IgD-negative memory B cell (primary cell): Measurements from ENCODE around the gene COX17. TPM values are rescaled to one million over a fixed set of nuclear protein-coding genes. Genes with fewer than 3 reads are reported as not detected.
"Not testable (repeated sequence)": the region's sequence is repeated elsewhere in the genome, so short reads cannot be mapped to it uniquely, and the experiment has no call there.

Experiments
- H3K27ac Mint-ChIP-seq, 3 donors: one replicate each; pipeline ENCODE4 v1.8.0; 2020 to 2022; ENCODE audit warnings: mild to moderate bottlenecking in 3 of 3, mixed read lengths in 3 of 3, moderate library complexity in 1 of 3
- H3K27me3 Mint-ChIP-seq: one replicate; pipeline ENCODE4 v1.8.0; 2021; ENCODE audit warnings: mixed read lengths
- H3K36me3 Mint-ChIP-seq: one replicate; pipeline ENCODE4 v1.8.0; 2020; ENCODE audit warnings: mild to moderate bottlenecking, mixed read lengths
- H3K4me1 Mint-ChIP-seq, 3 donors: one replicate each; pipeline ENCODE4 v1.8.0; 2020 to 2022; ENCODE audit warnings: mixed read lengths in 3 of 3, mild to moderate bottlenecking in 1 of 3
- H3K4me3 Mint-ChIP-seq, 4 donors: one replicate each; pipeline ENCODE4 v1.8.0; 2020 to 2022; ENCODE audit warnings: mild to moderate bottlenecking in 4 of 4, mixed read lengths in 4 of 4, moderate library complexity in 3 of 4
- H3K9me3 Mint-ChIP-seq, 3 donors: one replicate each; pipeline ENCODE4 v1.8.0; 2020 to 2021; ENCODE audit warnings: mixed read lengths in 3 of 3, mild to moderate bottlenecking in 1 of 3
- polyA plus RNA-seq: library from polyadenylated mRNA; unstranded; fragments of 300-500 nt; fragmentation: Illumina TruSeq; gene quantifications from one replicate; pipeline ENCODE4 v1.2.3, GENCODE V29; 2021

Gene COX17
- polyA plus RNA-seq, 1 donor from 2014 or later = 124 TPM

DNA sequence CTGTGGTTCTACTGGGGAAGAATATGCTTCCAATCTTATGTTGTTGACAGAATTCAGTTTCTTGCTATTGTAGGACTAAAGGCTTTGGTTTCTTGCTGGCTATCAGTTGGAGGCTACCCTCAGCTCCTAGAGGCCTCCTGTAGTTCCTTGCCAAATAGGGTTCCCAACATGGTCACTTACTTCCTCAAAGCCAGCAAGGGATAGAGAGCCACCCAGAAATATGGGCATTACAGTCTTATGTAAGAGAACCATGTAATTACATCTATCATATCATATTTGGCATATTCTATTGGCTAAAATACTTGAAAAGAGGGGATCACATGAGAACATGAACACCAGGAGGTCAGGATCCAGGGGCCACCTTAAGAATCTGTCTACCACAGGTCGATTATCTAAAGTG, 6.2 kb upstream of the COX17 start:
- peaks cover 0 to 7% (median 0%) of the 10 kb centered on the region in 3 donors for H3K9me3 Mint-ChIP-seq
- H3K4me3 Mint-ChIP-seq = no peak overlapping the region
- H3K27me3 Mint-ChIP-seq = no peaks in the 10 kb centered on the region
- H3K27ac Mint-ChIP-seq = no peak overlapping the region
- no peaks in the 10 kb centered on the region for H3K4me1 Mint-ChIP-seq
- H3K36me3 Mint-ChIP-seq = no peaks in the 10 kb centered on the region

DNA sequence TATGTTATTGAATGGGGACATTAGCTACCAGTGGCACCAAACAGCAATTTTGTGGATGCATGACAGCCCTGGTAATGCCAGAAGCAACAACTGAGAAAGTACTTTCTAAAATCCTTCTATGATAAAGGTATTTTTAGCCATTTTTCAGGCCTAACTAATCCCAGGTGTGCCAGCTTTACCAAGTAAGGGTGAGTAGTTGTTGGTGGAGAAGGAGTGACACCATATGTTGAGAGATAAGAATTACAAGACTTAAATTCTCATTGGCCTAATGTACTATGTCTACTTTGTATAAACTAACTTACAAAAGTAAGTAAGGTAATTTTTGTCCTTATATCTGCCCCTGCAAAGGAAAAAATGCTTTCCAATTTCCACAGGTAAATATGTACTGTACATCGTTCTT, 4.1 kb upstream of the COX17 start:
- Mint-ChIP-seq H3K9me3 (no peaks in the 10 kb centered on the region), H3K27ac (peak overlapping the region in 1 of 3 donors; percentile 13), H3K4me3 (no peak overlapping the region), H3K27me3 (peaks cover 2% of the 10 kb centered on the region), H3K4me1 (peaks cover 6 to 11% (median 7%) of the 10 kb centered on the region in 3 donors), H3K36me3 (no peaks in the 10 kb centered on the region)

DNA sequence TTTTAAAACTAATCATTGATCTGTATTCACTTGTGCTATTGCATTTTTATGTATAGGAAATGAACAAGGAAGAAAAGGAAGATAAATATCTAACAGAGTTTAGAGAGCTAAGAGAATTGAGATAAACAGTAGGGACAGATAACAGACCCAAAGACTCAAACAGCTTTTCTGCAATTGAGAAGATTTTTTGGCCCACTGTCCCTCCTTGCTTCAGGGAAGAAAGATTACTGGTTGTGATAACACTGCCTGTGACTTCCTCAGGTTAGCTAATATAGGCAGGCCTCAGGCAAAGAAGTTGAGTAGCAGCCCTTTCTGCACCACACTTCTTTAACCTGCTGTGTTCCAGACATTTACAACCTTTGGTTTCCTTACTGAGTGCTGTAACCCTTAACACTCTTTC, 2.7 kb upstream of the COX17 start:
- H3K9me3 Mint-ChIP-seq = no peaks in the 10 kb centered on the region
- no peak overlapping the region for H3K4me3 Mint-ChIP-seq
- H3K4me1 Mint-ChIP-seq = peaks cover 16 to 21% (median 20%) of the 10 kb centered on the region in 3 donors
- H3K36me3 Mint-ChIP-seq = no peaks in the 10 kb centered on the region
- H3K27ac Mint-ChIP-seq = no peak overlapping the region
- H3K27me3 Mint-ChIP-seq = peaks cover 2% of the 10 kb centered on the region

DNA sequence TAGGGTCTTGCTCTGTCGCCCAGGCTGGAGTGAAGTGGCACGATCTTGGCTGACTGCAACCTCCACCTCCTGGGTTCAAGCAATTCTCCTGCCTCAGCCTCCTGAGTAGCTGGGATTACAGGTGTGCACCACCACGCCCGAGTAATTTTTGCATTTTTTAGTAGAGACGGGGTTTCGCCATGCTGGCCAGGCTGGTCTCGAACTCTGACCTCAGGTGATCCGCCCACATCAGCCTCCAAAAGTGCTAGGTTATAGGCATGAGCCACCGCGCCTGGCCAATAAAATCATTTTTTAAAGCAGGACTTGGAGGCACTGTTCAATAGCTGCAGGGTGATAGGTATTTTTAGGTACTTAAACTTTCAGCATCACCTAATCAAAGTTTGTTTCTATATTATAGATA, 1.0 kb upstream of the COX17 start:
- Mint-ChIP-seq H3K4me3 (peak overlapping the region in 1 of 4 donors; percentile 60), H3K4me1 (peaks cover 19 to 22% (median 22%) of the 10 kb centered on the region in 3 donors), H3K27ac (peak overlapping the region in 1 of 3 donors; percentile 97)
- not testable (repeated sequence) for H3K9me3 Mint-ChIP-seq, H3K36me3 Mint-ChIP-seq, H3K27me3 Mint-ChIP-seq

DNA sequence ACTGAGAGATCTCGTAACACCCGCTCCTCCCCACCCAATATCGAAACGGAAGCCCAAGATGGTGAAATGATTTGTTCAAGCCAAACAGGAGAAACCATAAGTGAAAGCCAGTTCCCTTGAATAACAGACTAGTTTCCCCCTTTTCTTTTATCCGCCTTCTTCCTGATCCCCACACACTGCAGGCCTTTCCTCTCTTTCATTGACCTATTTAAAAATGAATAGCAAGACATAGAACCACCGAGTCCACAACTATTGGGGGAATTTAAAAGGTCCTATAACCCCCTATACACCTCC, 382 bp upstream of the COX17 start:
- Mint-ChIP-seq H3K4me3 (peak overlapping the region; percentile 72 to 97 (median 91)), H3K27me3 (peaks cover 2% of the 10 kb centered on the region), H3K9me3 (no peaks in the 10 kb centered on the region)

DNA sequence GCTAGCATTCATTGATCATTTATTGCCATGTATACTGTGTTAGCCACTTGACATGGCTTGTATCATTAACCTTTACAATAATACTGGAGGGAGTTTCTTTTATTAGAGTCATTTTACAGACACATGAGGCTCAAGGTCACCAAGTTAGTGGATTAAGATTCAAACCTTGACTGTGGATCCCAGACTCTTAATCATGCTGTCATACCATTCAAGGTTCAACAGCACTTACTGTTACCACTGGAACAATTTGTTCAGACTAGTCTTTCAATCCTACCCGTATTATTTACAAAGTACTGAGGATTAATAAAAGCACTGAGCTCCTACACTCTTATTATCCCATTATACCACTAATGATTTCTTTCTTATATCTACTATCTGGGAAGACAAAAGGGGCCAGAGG, 1.2 kb downstream of the COX17 start:
- H3K36me3 Mint-ChIP-seq = peaks cover 2% of the 10 kb centered on the region
- peaks cover 22 to 24% (median 24%) of the 10 kb centered on the region in 3 donors for H3K4me1 Mint-ChIP-seq
- H3K27ac Mint-ChIP-seq = peak overlapping the region; percentile 84 to 97 (median 86)

More for the DNA sequence above, 382 bp upstream of the COX17 start:
- Mint-ChIP-seq H3K4me1 (peaks cover 19 to 22% (median 22%) of the 10 kb centered on the region in 3 donors), H3K36me3 (peaks cover 2% of the 10 kb centered on the region), H3K27ac (peak overlapping the region; percentile 84 to 99 (median 97))

DNA sequence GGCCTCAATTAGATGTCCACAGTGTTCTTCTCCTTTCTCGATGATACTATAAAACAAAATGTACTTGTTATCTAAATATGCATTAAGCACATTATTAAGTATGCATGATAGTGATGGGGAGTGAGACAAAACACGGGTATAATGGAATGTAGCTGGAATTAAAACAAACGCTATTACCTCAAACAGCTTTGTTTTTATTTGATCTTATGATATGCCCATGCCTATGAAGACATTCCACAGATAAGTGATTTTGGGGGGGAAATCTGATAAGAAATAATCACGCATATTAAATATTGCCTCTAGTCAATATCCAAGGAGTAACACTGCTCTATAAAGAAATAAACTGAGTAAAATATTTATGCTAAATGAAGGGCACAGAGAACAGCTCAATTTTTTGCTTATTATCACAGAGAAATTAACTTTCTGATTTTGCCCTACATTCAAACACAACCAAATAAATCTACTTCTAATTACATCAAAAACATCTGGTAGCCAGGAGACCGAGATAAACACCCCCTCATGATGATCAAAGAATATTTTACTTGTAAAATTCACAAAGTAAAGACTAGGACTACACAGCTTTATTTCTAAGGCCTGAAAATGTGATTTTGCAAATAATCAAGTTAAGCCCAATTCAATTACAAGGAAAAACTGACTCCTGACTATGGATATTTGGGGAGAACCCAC, 1.9 kb downstream of the COX17 start:
- Mint-ChIP-seq H3K4me1 (peaks cover 22 to 24% (median 24%) of the 10 kb centered on the region in 3 donors), H3K27ac (peak overlapping the region in 2 of 3 donors; percentile 84 to 97), H3K36me3 (peaks cover 2% of the 10 kb centered on the region), H3K9me3 (no peaks in the 10 kb centered on the region), H3K27me3 (peaks cover 2% of the 10 kb centered on the region), H3K4me3 (peak overlapping the region; percentile 72 to 97 (median 91))

More for the DNA sequence above, 1.2 kb downstream of the COX17 start:
- Mint-ChIP-seq H3K27me3 (peaks cover 2% of the 10 kb centered on the region), H3K4me3 (peak overlapping the region; percentile 72 to 97 (median 91)), H3K9me3 (no peaks in the 10 kb centered on the region)

DNA sequence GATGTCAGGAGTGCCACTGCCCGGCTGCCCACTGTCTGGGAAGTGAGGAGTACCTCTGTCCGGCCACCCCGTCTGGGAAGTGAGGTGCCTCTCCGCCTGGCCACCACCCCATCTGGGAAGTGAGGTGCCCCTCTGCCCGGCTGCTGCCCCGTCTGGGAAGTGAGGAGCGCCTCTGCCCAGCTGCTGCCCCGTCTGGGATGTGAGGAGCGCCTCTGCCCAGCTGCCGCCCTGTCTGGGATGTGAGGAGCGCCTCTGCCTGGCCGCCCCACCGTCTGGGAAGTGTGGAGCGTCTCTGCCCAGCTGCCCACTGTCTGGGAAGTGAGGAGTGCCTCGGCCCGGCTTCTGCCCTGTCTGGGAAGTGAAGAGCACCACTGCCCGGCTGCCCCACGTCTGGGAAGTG, 3.3 kb downstream of the COX17 start:
- Mint-ChIP-seq H3K27ac (no peak overlapping the region), H3K4me1 (peaks cover 22 to 24% (median 24%) of the 10 kb centered on the region in 3 donors), H3K4me3 (no peak overlapping the region), H3K27me3 (peaks cover 2% of the 10 kb centered on the region), H3K36me3 (peaks cover 2% of the 10 kb centered on the region), H3K9me3 (no peaks in the 10 kb centered on the region)

DNA sequence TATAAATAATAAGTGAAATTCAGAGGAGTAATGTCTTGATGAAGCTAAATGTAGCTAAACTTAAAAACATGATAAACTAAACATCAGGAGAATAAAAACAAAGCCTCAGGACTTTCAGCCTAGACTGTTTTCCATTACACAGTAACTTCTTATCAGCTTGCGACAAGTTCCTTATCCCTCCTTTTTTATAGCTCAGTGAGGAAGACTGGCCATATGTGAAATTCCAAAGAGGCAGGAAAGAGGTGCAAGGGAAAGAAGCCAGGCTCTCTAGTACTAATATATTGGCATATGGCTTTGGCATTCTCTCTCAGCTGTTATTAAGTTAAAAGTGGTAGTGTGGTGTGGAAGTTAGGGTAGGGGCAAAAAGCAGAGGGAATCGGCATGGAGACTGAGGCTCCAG, 4.4 kb downstream of the COX17 start:
- H3K9me3 Mint-ChIP-seq = no peaks in the 10 kb centered on the region

DNA sequence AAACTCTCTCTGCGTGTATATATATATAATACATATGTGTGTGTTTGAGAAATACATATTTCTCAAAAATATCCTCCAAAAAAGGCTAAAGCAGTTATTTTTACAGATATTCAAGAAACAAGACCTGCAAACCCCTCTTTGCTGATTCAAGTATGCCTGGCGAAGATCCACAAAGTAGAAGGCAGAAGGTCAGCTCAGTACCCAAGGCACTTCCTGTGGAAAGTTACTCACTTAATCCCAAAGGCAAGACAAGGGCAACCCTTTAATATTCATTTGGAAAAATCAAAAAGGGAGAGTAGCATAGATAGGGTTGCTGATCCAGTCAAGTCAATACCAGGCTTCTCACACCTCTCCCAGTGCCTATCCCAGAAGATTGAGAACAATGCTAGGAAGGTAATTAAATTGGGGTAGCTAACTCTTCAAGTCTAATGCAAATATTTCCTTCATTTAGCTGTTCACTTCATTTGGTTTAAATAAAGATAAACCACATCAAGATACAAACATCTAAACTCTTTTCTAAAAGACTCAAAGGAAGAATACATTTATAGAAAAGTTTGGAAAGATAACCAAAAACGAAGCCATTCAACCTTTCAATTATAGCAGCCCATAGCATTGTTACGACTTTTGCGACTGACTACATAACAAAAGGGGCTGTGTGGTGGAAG, 7.2 kb downstream of the COX17 start:
- Mint-ChIP-seq H3K27ac (peak overlapping the region in 1 of 3 donors; percentile 27), H3K4me1 (peaks cover 11 to 18% (median 13%) of the 10 kb centered on the region in 3 donors), H3K9me3 (no peaks in the 10 kb centered on the region), H3K36me3 (peaks cover 6% of the 10 kb centered on the region), H3K27me3 (no peaks in the 10 kb centered on the region), H3K4me3 (no peak overlapping the region)

More for the DNA sequence above, 4.4 kb downstream of the COX17 start:
- Mint-ChIP-seq H3K27me3 (peaks cover 2% of the 10 kb centered on the region), H3K4me1 (peaks cover 22 to 24% (median 23%) of the 10 kb centered on the region in 3 donors), H3K27ac (peak overlapping the region in 1 of 3 donors; percentile 25), H3K36me3 (peaks cover 2% of the 10 kb centered on the region), H3K4me3 (peak overlapping the region in 1 of 4 donors; percentile 63)

DNA sequence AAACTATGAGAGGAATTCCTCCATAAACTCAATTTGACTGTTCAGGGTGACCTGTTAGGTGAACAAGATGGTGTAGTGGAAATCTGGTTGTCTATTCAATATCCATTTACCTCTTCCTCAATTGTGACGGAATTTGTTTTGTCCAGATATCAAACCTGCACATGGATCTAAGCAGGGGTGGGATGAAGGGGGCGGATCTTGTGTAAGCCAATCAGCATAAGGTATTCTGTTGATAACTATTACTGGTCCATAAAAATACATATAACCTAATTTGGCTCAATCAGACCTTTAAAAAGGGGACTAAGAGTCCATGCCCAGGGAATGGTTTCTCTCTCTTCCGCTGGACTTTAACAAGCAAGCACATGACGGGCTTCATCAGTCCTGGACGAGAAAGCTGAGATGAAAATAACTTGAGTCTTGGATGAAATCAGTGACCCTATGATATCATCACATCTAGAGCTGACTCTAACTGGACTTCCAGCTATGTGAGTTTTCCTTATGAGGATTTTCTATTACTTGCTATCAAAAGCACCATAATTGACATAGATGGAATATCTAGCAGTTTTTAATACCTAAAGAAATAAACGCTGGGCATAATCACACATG, 11.1 kb downstream of the COX17 start:
- no peaks in the 10 kb centered on the region for H3K27me3 Mint-ChIP-seq
- peaks cover 21 to 39% (median 28%) of the 10 kb centered on the region in 3 donors for H3K4me1 Mint-ChIP-seq
- H3K36me3 Mint-ChIP-seq = peaks cover 6% of the 10 kb centered on the region
- no peaks in the 10 kb centered on the region for H3K9me3 Mint-ChIP-seq
- peak overlapping the region; percentile 28 to 65 (median 42) for H3K27ac Mint-ChIP-seq
- peak overlapping the region in 1 of 4 donors; percentile 32 for H3K4me3 Mint-ChIP-seq

DNA sequence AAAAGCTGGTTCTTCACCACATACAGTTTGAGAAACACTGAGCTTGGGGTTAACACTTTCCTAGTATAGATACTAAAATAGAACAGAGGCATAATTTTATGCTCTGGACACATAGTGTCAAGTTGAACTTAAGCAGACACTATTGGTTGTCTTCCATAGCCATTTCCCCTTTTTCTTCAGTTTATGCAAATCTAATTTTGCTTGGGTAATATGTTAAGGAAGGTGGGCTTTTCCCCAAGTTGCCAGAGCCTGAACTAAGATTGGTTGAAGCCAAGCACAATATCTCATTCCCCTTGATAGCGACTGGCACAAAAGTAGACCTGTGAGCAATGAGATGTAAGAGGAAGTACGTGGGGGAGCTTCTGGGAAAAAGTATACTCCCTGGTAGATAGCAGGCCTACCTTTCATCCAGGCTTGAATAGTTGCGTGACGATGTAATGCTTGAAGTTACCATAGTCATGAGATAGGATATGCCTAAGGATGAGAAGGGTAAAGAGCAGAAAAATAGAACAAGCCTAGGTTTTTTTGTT, 12.3 kb downstream of the COX17 start:
- Mint-ChIP-seq H3K4me1 (peaks cover 21 to 40% (median 28%) of the 10 kb centered on the region in 3 donors), H3K4me3 (no peak overlapping the region), H3K36me3 (peaks cover 6% of the 10 kb centered on the region), H3K27me3 (no peaks in the 10 kb centered on the region), H3K9me3 (no peaks in the 10 kb centered on the region), H3K27ac (peak overlapping the region; percentile 4 to 89 (median 41))

DNA sequence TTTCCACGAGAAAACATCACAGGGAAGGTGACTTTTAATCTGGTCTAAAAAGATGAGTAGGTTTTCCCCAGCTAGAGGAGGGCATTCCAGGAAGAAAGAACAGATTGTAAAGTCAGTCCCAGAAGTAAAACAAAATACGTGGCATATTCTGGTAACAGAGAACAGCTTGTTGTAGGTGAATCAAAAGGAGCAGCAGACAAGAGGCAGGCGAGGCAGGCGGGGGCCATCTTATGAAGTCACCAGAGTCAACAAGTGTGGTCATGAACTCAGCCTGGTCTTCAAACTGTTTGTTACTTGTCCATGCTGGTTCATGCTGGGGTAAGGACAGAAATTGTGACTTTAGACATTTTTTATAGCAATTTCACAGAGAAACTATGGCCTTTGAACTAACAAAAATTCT, 12.8 kb downstream of the COX17 start:
- peak overlapping the region in 2 of 3 donors; percentile 4 to 89 for H3K27ac Mint-ChIP-seq
- peak overlapping the region in 1 of 4 donors; percentile 79 for H3K4me3 Mint-ChIP-seq
- H3K27me3 Mint-ChIP-seq = no peaks in the 10 kb centered on the region
- peaks cover 21 to 45% (median 28%) of the 10 kb centered on the region in 3 donors for H3K4me1 Mint-ChIP-seq
- peaks cover 7% of the 10 kb centered on the region for H3K36me3 Mint-ChIP-seq
- H3K9me3 Mint-ChIP-seq = no peaks in the 10 kb centered on the region

DNA sequence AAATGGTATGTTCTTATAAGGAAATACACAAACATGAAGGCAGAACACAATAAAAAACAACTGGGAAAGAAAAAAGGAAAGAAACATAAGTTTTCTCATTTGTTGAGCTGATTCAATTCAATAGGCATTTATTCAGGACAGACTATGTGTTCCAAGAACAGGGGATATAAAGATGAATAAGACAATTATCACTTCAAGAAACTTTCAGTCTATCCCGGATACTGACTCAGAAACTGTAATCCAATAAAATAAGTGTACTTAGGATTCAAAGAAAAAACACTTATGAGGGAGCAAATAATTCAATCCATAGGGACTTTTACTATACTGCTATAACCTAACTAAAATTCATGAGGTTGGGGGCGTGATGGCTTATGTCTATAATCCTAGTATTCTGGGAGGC, 13.3 kb downstream of the COX17 start:
- peaks cover 21 to 45% (median 28%) of the 10 kb centered on the region in 3 donors for H3K4me1 Mint-ChIP-seq
- no peaks in the 10 kb centered on the region for H3K27me3 Mint-ChIP-seq
- H3K27ac Mint-ChIP-seq = no peak overlapping the region
- no peaks in the 10 kb centered on the region for H3K9me3 Mint-ChIP-seq
- H3K36me3 Mint-ChIP-seq = peaks cover 7% of the 10 kb centered on the region
- no peak overlapping the region for H3K4me3 Mint-ChIP-seq
